ENCODE data around the gene WFIKKN2. TPM values are rescaled to one million over a fixed set of nuclear protein-coding genes. Genes with fewer than 3 reads are reported as not detected.

WFIKKN2 gene
- total and polyA plus RNA-seq, 2 of the 13 experiments (the other 11 are each of a cell fraction or from before 2014, with no cell fraction given): not detected

- no peak for TF ChIP-seq MAZ (IDR thresholded peaks at IDR 0.05; ENCODE audit: borderline replicate concordance, low read depth, low read length)
- TF ChIP-seq MAZ (CRISPR knock-in tag; IDR thresholded peaks at IDR 0.05; ENCODE audit: low read depth): peak; percentile 34; the same call in 1 of the 2 replicates
- TF ChIP-seq ZNF12 (CRISPR knock-in tag; IDR thresholded peaks at IDR 0.05): peak; percentile 94
- TF ChIP-seq GRHL1 (CRISPR knock-in tag; conservative IDR thresholded peaks at IDR 0.05): no peak
- no peak for TF ChIP-seq PRMT3 (CRISPR knock-in tag; IDR thresholded peaks at IDR 0.05; ENCODE audit: borderline replicate concordance, low read depth)
- peak; percentile 64; the same call in 1 of the 2 replicates for TF ChIP-seq DPF2 (CRISPR knock-in tag; IDR thresholded peaks at IDR 0.05; ENCODE audit: borderline replicate concordance, low read depth)
- no peak for TF ChIP-seq KAT8 (CRISPR knock-in tag; IDR thresholded peaks at IDR 0.05)
- TF ChIP-seq PRDM4 (CRISPR knock-in tag; IDR thresholded peaks at IDR 0.05; ENCODE audit: borderline replicate concordance): no peak
- TF ChIP-seq ZNF333 (CRISPR knock-in tag; IDR thresholded peaks at IDR 0.05; ENCODE audit: borderline replicate concordance): no peak
- no peak for TF ChIP-seq POLR2AphosphoS2 (IDR thresholded peaks at IDR 0.05; ENCODE audit: low read depth, low read length)
- peak; percentile 80; the same call in 1 of the 2 replicates for TF ChIP-seq ZNF124 (CRISPR knock-in tag; IDR thresholded peaks at IDR 0.05)
- TF ChIP-seq RARG (CRISPR knock-in tag; IDR thresholded peaks at IDR 0.05; ENCODE audit: low read depth): no peak
- no peak for TF ChIP-seq SIX4 (CRISPR knock-in tag; IDR thresholded peaks at IDR 0.05)
- 0 out of 2 replicates have a peak, but pooled peaks have one; percentile 48 for TF ChIP-seq ZSCAN5A (CRISPR knock-in tag; IDR thresholded peaks at IDR 0.05; ENCODE audit: borderline replicate concordance)
- no peak for TF ChIP-seq XBP1 (CRISPR knock-in tag; IDR thresholded peaks at IDR 0.05)
- TF ChIP-seq TERF1 (CRISPR knock-in tag; IDR thresholded peaks at IDR 0.05): no peak
- TF ChIP-seq ZNF761 (CRISPR knock-in tag; conservative IDR thresholded peaks at IDR 0.05): peak; percentile 15; the same call in 1 of the 2 replicates
- TF ChIP-seq NCOA1 (CRISPR knock-in tag; IDR thresholded peaks at IDR 0.05): no peak; the same call in 1 of the 2 replicates
- TF ChIP-seq NFKBIZ (CRISPR knock-in tag; IDR thresholded peaks at IDR 0.05): no peak
- TF ChIP-seq ZNF724P (CRISPR knock-in tag; IDR thresholded peaks at IDR 0.05; ENCODE audit: borderline replicate concordance): no peak
- no peak for TF ChIP-seq ZNF510 (CRISPR knock-in tag; IDR thresholded peaks at IDR 0.05; ENCODE audit: low read depth)
- TF ChIP-seq ZNF256 (CRISPR knock-in tag; conservative IDR thresholded peaks at IDR 0.05): no peak
- no peak for TF ChIP-seq AGO2 (optimal IDR thresholded peaks at IDR 0.05; ENCODE audit: low read depth, low read length)
- no peak for TF ChIP-seq TBX3 (IDR thresholded peaks at IDR 0.05; ENCODE audit: borderline replicate concordance)
- 0 out of 2 replicates have a peak, but pooled peaks have one; percentile 12 for TF ChIP-seq POGZ (CRISPR knock-in tag; IDR thresholded peaks at IDR 0.05)
Measured at GRCh38 chr17:50889528-50890118, 54.2 kb downstream of the WFIKKN2 start (continued).
